SK-N-SH treated with all-trans-retinoic acid at 6 μM for 48 hours (cell line): ENCODE measurements around the gene CLPTM1L.

ENCODE experiments used
- CSDC2 ChIP-seq: fragments of 250-450 bp; sonication (Bioruptor Pico); IDR thresholded peaks from 2 replicates; pipeline ENCODE4 v1.5.0; 2020; ENCODE audit warnings: mild to moderate bottlenecking, moderate library complexity
- ESRRG ChIP-seq: fragments of 250-450 bp; sonication (Bioruptor Pico); IDR thresholded peaks from 2 replicates; pipeline ENCODE4 v1.6.1; 2021; ENCODE audit warnings: mild to moderate bottlenecking
- PATZ1 ChIP-seq: fragments of 250-450 bp; sonication (Bioruptor Pico); IDR thresholded peaks from 2 replicates; pipeline ENCODE4 v1.8.0; 2020; ENCODE audit warnings: mild to moderate bottlenecking, moderate library complexity, borderline replicate concordance
- PPARA ChIP-seq: fragments of 250-450 bp; sonication (Bioruptor Pico); IDR thresholded peaks from 2 replicates; pipeline ENCODE4 v1.5.0; 2020; ENCODE audit warnings: mild to moderate bottlenecking, borderline replicate concordance
- ZC3H10 ChIP-seq: fragments of 250-450 bp; sonication (Bioruptor Pico); IDR thresholded peaks from 2 replicates; pipeline ENCODE4 v1.5.1; 2021; ENCODE audit warnings: mild to moderate bottlenecking, moderate library complexity
- ZFP3 ChIP-seq: fragments of 250-450 bp; sonication (Bioruptor Pico); IDR thresholded peaks from 2 replicates; pipeline ENCODE4 v1.5.0; 2020; ENCODE audit warnings: mild to moderate bottlenecking, moderate library complexity

- no peak for TF ChIP-seq ZFP3 (CRISPR knock-in tag)
- TF ChIP-seq PATZ1 (CRISPR knock-in tag) = no peak
- no peak for TF ChIP-seq PPARA (CRISPR knock-in tag)
- no peak for TF ChIP-seq CSDC2 (CRISPR knock-in tag)
- no peak for TF ChIP-seq ZC3H10 (CRISPR knock-in tag)
- no peak for TF ChIP-seq ESRRG (CRISPR knock-in tag)
Measured at GRCh38 chr5:1347571-1347970, 2.7 kb upstream of the CLPTM1L start.
